ENCODE measurements around the gene BDKRB1.

GRCh38 chr14:96307434-96307833 is 51.4 kb downstream of the BDKRB1 start:
- TF ChIP-seq EZH2 (IDR thresholded peaks at IDR 0.05; ENCODE audit: insufficient read depth, poor library complexity, severe bottlenecking) (no peak), EZH2phosphoT487 (IDR thresholded peaks at IDR 0.05; ENCODE audit: insufficient read depth, low read depth) (no peak)

Measured in GM23248 (cell line).